ENCODE data around the gene FAF1. TPM values are rescaled to one million over a fixed set of nuclear protein-coding genes. Genes with fewer than 3 reads are reported as not detected.

FAF1 gene
- total RNA-seq, 1 donor from 2014 or later = 59.7 TPM

DNA sequence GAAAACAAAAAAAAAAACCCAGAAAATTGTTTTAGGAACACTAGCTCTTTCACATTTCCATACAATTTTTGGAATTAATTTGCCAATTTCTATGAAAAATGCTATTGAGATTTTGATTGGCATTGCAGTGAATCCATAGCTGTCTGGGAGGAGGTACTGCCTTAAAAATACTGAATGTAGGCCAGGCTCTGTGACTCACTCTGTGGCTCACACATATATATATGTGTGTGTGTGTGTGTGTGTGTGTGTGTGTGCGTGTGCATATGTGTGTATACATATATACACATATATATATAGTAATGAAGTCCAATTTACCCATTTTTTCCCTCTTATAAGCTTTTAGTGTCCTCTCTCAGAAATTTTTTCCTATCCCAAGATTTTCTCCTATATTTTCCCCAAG, 322.6 kb downstream of the FAF1 start:
- no peaks in the 10 kb centered on the region for H3K9me3 Mint-ChIP-seq
- H3K36me3 Mint-ChIP-seq (ENCODE audit: low read depth) = no peaks in the 10 kb centered on the region
- intact Hi-C loops (cut with micrococcal nuclease) = no loop called here
- peaks cover 2% of the 10 kb centered on the region for H3K4me1 Mint-ChIP-seq (ENCODE audit: low read depth)
- H3K27me3 Mint-ChIP-seq (ENCODE audit: low read depth) = no peaks in the 10 kb centered on the region
- H3K27ac Mint-ChIP-seq = no peak overlapping the region
- no peak overlapping the region for H3K4me3 Mint-ChIP-seq (ENCODE audit: low read depth)
- no peak for DNase-seq (ENCODE audit: low spot score)

DNA sequence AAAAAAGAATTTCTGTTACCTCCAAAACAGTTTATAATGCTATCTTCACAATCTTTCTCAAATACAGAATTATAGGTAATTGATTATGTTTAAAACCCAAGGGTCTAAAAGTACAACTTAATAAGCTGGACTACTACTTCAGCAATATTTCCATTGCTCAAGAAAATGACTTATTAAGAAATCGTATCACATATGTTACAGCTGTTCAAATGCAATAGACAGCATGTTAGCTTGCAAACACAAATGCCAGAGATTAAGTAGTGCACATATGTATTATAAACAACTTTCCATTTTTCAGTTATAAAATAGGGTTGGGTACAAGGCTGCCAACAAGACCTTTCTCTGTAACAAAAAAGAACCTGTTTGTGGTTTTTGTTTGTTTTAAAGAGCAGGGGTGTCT, 325.8 kb downstream of the FAF1 start:
- no peaks in the 10 kb centered on the region for H3K9me3 Mint-ChIP-seq
- no peaks in the 10 kb centered on the region for H3K27me3 Mint-ChIP-seq (ENCODE audit: low read depth)
- intact Hi-C loops (cut with micrococcal nuclease) = no loop called here
- H3K36me3 Mint-ChIP-seq (ENCODE audit: low read depth) = no peaks in the 10 kb centered on the region
- peaks cover 9% of the 10 kb centered on the region for H3K4me1 Mint-ChIP-seq (ENCODE audit: low read depth)
- no peak overlapping the region for H3K27ac Mint-ChIP-seq
- no peak overlapping the region for H3K4me3 Mint-ChIP-seq (ENCODE audit: low read depth)
- no peak for DNase-seq (ENCODE audit: low spot score)

DNA sequence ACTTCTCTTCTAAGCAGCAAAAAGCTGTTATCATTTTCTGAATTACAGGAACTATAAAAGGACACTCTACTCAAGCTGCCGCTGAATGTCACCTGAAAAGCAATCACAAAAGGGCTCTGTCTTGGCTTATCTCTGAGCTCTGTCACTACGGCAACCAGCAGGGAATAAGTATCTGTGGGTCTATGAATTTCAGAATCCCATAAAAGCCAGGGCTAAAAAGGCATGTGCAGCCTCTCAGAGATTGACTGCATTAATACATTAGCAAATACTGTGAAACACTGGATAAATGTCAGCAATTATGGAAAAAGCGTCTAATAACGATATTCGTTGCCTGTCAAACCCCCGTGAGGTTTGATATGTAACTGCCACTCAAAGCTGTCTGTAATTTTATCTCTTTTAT, 326.6 kb downstream of the FAF1 start:
- Mint-ChIP-seq H3K36me3 (ENCODE audit: low read depth) (no peaks in the 10 kb centered on the region), H3K27ac (no peak overlapping the region), H3K4me1 (ENCODE audit: low read depth) (peaks cover 9% of the 10 kb centered on the region), H3K27me3 (ENCODE audit: low read depth) (no peaks in the 10 kb centered on the region), H3K4me3 (ENCODE audit: low read depth) (no peak overlapping the region), H3K9me3 (no peaks in the 10 kb centered on the region)
- DNase-seq (ENCODE audit: low spot score) = no peak
- intact Hi-C loops (cut with micrococcal nuclease) = no loop called here

DNA sequence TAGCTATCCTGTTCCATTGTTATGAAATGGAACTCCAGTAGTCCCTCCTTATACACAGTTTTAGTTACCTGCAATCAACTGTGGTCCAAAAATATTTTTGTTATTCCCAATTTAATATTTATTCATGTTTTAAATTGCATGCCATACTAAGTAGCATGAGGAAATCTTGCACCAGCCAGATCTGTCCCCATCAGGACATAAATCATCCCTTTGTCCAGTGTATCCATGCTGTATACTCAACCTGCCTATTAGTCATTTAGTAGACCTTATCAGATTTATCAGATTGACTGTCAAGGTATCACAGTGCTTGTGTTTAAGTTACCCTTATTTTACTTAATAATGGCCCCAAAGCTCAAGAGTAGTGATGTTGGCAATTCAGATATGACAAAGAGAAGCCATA, 328.9 kb downstream of the FAF1 start:
- H3K36me3 Mint-ChIP-seq (ENCODE audit: low read depth) = no peaks in the 10 kb centered on the region
- no peaks in the 10 kb centered on the region for H3K27me3 Mint-ChIP-seq (ENCODE audit: low read depth)
- H3K4me3 Mint-ChIP-seq (ENCODE audit: low read depth) = no peak overlapping the region
- no peaks in the 10 kb centered on the region for H3K9me3 Mint-ChIP-seq
- no peak overlapping the region for H3K27ac Mint-ChIP-seq
- H3K4me1 Mint-ChIP-seq (ENCODE audit: low read depth) = peaks cover 9% of the 10 kb centered on the region
- intact Hi-C loops (cut with micrococcal nuclease) = no loop called here
- no peak for DNase-seq (ENCODE audit: low spot score)

DNA sequence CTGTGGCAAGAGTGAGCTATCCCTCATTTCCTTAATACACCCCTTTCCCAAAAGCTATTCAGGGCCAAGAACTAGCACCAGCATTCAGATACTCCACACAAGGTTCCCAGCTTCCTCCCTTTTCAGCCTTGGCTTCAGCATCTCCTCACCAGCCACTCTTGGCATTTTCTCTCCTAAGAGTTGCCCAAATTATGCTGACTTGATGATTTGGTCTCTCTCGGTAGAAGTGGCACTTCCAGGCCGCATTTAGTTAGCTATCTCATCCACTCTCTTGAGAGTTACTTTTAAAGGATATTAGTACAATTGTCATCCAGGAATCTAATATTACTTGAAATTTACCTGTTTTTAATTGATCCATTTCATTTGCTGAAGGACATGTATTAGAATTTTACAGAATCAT, 337.8 kb downstream of the FAF1 start:
- Mint-ChIP-seq H3K4me1 (ENCODE audit: low read depth) (no peaks in the 10 kb centered on the region), H3K36me3 (ENCODE audit: low read depth) (peaks cover 3% of the 10 kb centered on the region), H3K27ac (no peak overlapping the region), H3K27me3 (ENCODE audit: low read depth) (no peaks in the 10 kb centered on the region), H3K4me3 (ENCODE audit: low read depth) (no peak overlapping the region), H3K9me3 (peaks cover 14% of the 10 kb centered on the region)
- DNase-seq (ENCODE audit: low spot score) = no peak
- intact Hi-C loops (cut with micrococcal nuclease) = no loop called here

DNA sequence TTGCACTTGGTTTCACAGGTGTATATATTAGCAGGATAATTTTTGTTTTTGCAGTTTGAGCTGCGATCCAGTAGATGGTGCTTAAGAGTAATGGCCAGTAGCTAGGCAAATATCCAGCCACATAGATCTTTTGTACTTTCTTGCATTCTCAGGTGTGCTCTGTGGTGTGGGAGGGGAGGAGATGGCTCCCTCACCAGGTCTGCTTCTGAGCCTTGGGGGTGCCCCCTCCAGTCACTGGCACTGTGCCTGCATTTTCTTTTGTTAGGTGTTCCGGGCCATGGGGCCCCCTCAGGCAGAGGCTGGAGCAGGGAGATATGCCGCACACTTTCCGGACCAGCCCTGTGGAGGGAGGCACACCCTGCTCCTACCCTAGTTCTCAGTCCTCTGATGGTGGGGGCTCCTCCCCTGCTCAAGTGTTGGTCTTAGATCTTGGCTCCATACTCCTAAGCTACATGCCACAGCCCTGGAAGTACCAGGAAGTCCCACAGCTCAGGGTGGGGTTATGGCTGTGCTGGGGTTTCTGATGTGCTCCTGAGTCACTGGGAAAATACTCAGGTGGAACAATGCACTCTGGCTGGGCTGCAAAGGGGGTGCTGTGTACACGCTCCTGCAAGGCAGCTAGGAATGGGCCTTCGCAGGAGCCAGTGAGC, 339.3 kb downstream of the FAF1 start:
- Mint-ChIP-seq H3K27me3 (ENCODE audit: low read depth) (no peaks in the 10 kb centered on the region), H3K36me3 (ENCODE audit: low read depth) (peaks cover 3% of the 10 kb centered on the region), H3K4me1 (ENCODE audit: low read depth) (no peaks in the 10 kb centered on the region), H3K4me3 (ENCODE audit: low read depth) (no peak overlapping the region), H3K27ac (no peak overlapping the region), H3K9me3 (peaks cover 14% of the 10 kb centered on the region)
- intact Hi-C loops (cut with micrococcal nuclease) = no loop called here
- DNase-seq (ENCODE audit: low spot score) = no peak

DNA sequence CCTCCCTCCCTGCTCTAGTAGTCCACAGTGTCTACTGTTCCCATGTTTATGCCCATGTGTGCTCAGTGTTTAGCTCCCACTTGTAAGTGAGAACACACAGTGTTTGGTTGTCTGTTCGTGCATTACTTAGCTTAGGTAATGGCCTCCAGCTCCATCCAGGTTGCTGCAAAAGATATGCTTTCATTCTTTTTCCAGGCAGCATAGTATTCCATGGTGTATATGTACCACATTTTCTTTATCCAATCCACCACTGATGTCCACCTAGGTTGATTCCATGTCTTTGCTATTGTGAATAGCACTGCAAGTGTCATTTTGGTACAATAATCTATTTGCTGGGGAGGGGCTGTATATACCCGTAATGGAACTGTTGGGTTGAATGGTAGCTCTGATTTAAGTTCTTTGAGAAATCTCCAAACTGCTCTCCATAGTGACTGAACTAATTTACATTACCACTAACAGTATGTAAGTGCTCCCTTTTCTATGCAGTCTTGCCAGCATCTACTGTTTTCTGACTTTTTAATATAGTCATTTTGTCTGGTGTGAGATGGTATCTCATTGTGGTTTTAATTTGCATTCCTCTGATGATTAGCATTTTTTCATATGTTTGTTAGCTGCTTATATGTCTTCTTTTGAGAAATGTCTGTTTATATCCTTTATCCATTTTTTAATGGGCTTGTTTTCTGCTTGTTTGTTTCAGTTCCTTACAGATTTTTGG, 344.9 kb downstream of the FAF1 start:
- DNase-seq (ENCODE audit: low spot score) = no peak
- Mint-ChIP-seq H3K9me3 (peaks cover 19% of the 10 kb centered on the region), H3K36me3 (ENCODE audit: low read depth) (peaks cover 6% of the 10 kb centered on the region), H3K27me3 (ENCODE audit: low read depth) (no peaks in the 10 kb centered on the region), H3K4me3 (ENCODE audit: low read depth) (no peak overlapping the region), H3K4me1 (ENCODE audit: low read depth) (peaks cover 4% of the 10 kb centered on the region), H3K27ac (no peak overlapping the region)
- intact Hi-C loops (cut with micrococcal nuclease) = no loop called here

DNA sequence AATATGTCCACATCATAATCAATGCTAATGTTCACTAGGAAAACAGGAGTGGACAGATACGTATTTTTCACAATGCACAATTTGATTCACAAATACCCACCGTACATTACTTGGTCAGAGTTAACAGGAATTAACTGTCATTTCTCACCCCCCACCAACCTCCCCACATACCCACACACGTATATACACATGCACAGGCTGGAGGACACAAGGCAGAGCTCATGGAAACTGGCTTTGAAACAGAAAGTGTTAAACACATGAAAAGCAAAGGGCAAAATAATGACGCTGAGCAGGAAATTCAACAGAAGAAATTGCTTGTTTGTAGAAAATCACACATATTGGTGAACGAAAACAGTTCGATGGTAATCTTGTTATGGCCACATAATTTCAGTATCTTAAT, 348.4 kb downstream of the FAF1 start:
- intact Hi-C loops (cut with micrococcal nuclease) = no loop called here
- Mint-ChIP-seq H3K36me3 (ENCODE audit: low read depth) (peaks cover 6% of the 10 kb centered on the region), H3K27ac (no peak overlapping the region), H3K9me3 (peaks cover 5% of the 10 kb centered on the region), H3K4me3 (ENCODE audit: low read depth) (no peak overlapping the region), H3K4me1 (ENCODE audit: low read depth) (peaks cover 4% of the 10 kb centered on the region), H3K27me3 (ENCODE audit: low read depth) (no peaks in the 10 kb centered on the region)
- DNase-seq (ENCODE audit: low spot score) = no peak

DNA sequence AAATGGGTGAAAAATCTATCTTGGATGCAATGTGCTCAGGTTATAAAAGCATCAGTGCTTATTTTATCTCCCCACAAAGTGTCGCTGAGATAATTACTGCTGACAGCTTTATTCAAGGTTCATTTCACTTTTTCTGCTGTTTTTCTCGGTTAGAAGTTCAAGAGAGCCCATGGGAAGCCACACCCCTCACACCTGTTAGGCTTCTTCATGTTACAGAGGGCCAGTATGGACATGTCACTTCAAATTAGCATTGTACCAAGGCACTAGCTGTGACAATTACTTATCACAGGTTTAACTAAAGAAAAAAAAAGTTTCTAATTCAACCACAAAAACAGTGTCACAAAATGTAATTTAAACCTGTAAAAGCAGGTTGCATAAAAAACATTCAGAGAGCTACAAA, 349.5 kb downstream of the FAF1 start:
- Mint-ChIP-seq H3K36me3 (ENCODE audit: low read depth) (peaks cover 4% of the 10 kb centered on the region), H3K4me3 (ENCODE audit: low read depth) (no peak overlapping the region), H3K27ac (no peak overlapping the region), H3K4me1 (ENCODE audit: low read depth) (peaks cover 4% of the 10 kb centered on the region), H3K27me3 (ENCODE audit: low read depth) (no peaks in the 10 kb centered on the region), H3K9me3 (peaks cover 4% of the 10 kb centered on the region)
- DNase-seq (ENCODE audit: low spot score) = no peak
- intact Hi-C loops (cut with micrococcal nuclease) = no loop called here

DNA sequence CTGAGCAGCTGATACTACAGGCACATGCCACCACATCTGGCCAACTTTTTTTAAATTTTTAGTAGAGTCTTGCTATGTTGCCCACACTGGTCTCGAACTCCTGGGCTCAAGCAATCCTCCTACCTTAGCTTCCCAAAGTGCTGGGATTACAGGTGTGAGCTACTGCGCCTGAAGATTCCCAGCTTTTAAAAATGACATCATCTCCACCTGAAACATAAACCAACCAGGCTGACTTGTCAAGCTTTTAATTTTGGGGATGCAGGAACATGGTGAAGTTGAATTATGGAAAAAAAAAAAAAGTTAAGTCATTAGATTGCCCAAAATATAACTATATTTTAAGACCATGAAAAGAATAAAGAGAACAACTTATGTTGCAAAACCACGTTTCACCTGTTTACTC, 350.6 kb downstream of the FAF1 start:
- Mint-ChIP-seq H3K27ac (no peak overlapping the region), H3K4me3 (ENCODE audit: low read depth) (no peak overlapping the region), H3K27me3 (ENCODE audit: low read depth) (no peaks in the 10 kb centered on the region), H3K4me1 (ENCODE audit: low read depth) (peaks cover 4% of the 10 kb centered on the region), H3K9me3 (no peaks in the 10 kb centered on the region), H3K36me3 (ENCODE audit: low read depth) (no peaks in the 10 kb centered on the region)
- intact Hi-C loops (cut with micrococcal nuclease) = loop anchor here (5.0 kb wide), 1 partner anchor 187 kb away; the partner anchor contains the start of gene DMRTA2
- DNase-seq (ENCODE audit: low spot score) = no peak

DNA sequence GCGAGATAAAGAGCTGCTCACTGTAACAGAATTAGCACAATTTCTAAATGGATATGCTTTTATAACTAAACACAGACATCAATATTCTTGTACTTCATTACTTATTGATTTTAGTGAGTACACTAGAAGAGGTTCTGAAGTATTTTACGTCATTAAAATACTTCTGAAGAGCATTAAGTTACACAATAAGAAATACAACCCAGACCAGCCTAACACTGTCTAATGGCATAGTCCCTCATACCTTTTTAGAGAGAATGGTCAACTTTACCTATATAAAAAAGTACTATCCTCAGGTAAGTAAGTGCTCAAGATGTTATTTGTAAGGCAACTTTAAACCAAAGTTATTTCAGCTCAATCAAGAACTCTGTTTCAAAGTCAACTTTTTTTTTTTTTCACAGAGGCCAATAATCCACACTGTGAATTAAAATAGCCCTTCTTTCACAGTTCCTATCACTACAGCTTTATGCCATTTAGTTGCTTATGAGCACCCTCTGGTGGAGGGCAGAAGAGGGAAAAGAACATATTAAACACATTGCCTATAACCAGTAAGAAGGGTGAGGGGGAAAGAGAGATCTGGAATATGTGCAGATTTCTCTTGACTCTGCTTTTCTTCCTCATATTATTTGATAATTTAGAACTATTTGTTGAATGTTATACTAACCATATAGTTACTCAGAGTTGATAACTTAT, 354.7 kb downstream of the FAF1 start:
- H3K36me3 Mint-ChIP-seq (ENCODE audit: low read depth) = no peaks in the 10 kb centered on the region
- no peak overlapping the region for H3K4me3 Mint-ChIP-seq (ENCODE audit: low read depth)
- H3K27me3 Mint-ChIP-seq (ENCODE audit: low read depth) = no peaks in the 10 kb centered on the region
- H3K9me3 Mint-ChIP-seq = no peaks in the 10 kb centered on the region
- no peak for DNase-seq (ENCODE audit: low spot score)
- intact Hi-C loops (cut with micrococcal nuclease) = loop anchor here (2.0 to 5.0 kb wide), 2 partner anchors 183 to 237 kb away; partner anchors contain the start of gene DMRTA2
- H3K27ac Mint-ChIP-seq = no peak overlapping the region
- no peaks in the 10 kb centered on the region for H3K4me1 Mint-ChIP-seq (ENCODE audit: low read depth)

DNA sequence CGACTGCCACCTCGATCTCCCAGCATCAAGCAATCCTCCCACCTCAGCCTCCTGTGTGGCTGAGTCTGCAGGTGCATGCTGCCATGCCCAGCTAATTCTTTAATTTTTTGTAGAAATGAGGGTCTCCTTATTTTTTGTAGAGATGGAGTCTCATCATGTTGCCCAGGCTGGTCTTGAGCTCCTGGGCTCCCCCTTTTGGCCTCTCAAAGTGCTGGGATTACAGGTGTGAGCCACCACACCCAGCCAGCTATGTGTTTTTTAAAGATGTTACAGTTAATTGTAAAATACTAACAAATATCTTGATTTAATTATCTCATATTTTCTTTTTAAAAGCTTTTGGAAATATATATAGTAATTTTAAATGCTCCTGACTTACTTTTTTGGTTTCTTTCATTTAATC, 355.5 kb downstream of the FAF1 start:
- Mint-ChIP-seq H3K36me3 (ENCODE audit: low read depth) (no peaks in the 10 kb centered on the region), H3K27ac (no peak overlapping the region), H3K9me3 (no peaks in the 10 kb centered on the region), H3K4me3 (ENCODE audit: low read depth) (no peak overlapping the region), H3K27me3 (ENCODE audit: low read depth) (no peaks in the 10 kb centered on the region), H3K4me1 (ENCODE audit: low read depth) (no peaks in the 10 kb centered on the region)
- intact Hi-C loops (cut with micrococcal nuclease) = loop anchor here (2.0 kb wide), 1 partner anchor 236 kb away; no protein-coding TSS in a partner anchor
- no peak for DNase-seq (ENCODE audit: low spot score)
